HUES6 (cell line): ENCODE data around the gene APBA3.

Experiments
- H3K27ac ChIP-seq: 2 replicates; pipeline ENCODE4 v1.7.0; 2013; ENCODE audit warnings: low read depth, mild to moderate bottlenecking, low read length, inconsistent platforms
- H3K27me3 ChIP-seq: 2 replicates; pipeline ENCODE4 v1.6.1; 2013; ENCODE audit warnings: low read length; ENCODE audit not compliant: control insufficient read depth, insufficient read depth
- H3K36me3 ChIP-seq: 2 replicates; pipeline ENCODE4 v1.6.1; 2013; ENCODE audit warnings: low read length; ENCODE audit not compliant: control insufficient read depth, insufficient read depth
- H3K4me1 ChIP-seq: 2 replicates; pipeline ENCODE4 v1.6.1; 2013; ENCODE audit warnings: low read length; ENCODE audit not compliant: control insufficient read depth, insufficient read depth
- H3K4me3 ChIP-seq: 2 replicates; pipeline ENCODE4 v1.5.1; 2013; ENCODE audit warnings: low read depth, low read length
- H3K9ac ChIP-seq: one replicate; pipeline ENCODE4 v1.6.1; 2013; ENCODE audit warnings: mild to moderate bottlenecking, low read length
- H3K9me3 ChIP-seq: 2 replicates; pipeline ENCODE4 v1.6.1; 2013; ENCODE audit warnings: low read depth, low read length; ENCODE audit not compliant: control insufficient read depth, insufficient read depth

Gene APBA3

DNA sequence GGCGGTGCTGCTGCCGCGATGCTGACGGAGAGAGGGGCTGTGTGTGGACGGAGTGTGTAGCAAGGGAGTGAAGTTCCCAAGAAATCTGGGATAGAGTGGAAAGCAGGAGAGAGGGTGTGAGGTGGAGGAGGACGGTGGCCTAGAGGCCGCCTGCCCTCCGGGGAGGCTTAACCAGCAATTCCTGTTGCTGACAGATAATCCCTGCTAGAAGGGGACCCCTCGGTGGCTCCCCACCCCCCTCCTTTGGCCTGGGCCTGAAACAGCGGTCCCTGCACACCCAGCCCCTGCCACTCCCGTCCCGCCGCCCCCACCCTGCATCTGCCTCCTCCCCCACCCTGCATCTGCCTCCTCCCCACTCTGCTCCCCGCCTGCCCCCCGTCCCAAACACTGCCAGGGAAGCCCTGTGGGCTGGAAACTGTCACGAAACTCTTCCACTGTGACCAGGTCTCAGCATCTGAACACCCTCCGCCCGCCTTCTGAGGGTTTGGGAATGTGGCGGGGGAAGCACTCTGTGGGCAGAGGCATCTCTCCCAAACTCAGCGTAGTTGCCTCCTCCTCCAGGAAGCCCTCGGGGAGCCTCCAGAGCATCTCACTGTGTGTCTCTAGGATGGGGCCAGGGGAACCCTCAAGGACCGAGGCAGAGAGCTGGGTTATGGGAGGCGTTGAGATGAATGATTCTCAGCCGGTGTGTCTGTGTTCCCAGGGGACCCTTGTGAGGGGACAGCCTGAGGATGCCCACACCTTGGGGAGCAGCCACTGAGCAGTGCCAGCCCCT, 41.8 kb upstream of the APBA3 start:
- Histone ChIP-seq H3K9ac (no peak overlapping the region), H3K27me3 (peaks cover 34% of the 10 kb centered on the region), H3K36me3 (no peaks in the 10 kb centered on the region), H3K27ac (no peak overlapping the region), H3K4me1 (peaks cover 3% of the 10 kb centered on the region; the same call in 1 of the 2 replicates), H3K4me3 (no peak overlapping the region), H3K9me3 (no peaks in the 10 kb centered on the region)

GRCh38 chr19:3801412-3802096, 40.1 kb upstream of the APBA3 start:
- no peak overlapping the region for H3K27ac ChIP-seq
- peaks cover 34% of the 10 kb centered on the region for H3K27me3 ChIP-seq
- peaks cover 4% of the 10 kb centered on the region for H3K9me3 ChIP-seq
- H3K9ac ChIP-seq = no peak overlapping the region
- H3K4me3 ChIP-seq = peak overlapping the region; percentile 57
- H3K36me3 ChIP-seq = no peaks in the 10 kb centered on the region
- H3K4me1 ChIP-seq = peaks cover 3% of the 10 kb centered on the region; the same call in 1 of the 2 replicates

DNA sequence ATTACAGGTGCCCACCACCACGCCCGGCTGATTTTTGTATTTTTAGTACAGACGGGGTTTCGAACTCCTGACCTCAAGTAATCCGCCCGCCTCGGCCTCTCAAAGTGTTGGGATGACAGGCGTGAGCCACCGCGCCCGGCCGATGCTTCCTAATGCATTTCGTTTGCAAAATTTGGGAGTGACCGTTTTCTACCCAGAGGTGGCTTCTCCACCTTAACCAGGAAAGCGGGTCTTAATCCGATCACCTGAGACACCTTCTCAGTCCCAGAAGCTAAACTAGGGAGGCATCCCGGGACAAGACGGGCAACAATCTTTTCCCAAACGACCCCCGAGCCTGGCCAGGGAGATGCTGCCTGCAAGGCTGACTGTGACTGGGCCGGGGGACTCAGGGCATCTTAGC, 39.5 kb upstream of the APBA3 start:
- H3K36me3 ChIP-seq = no peaks in the 10 kb centered on the region
- peaks cover 6% of the 10 kb centered on the region for H3K9me3 ChIP-seq
- no peak overlapping the region for H3K27ac ChIP-seq
- H3K27me3 ChIP-seq = peaks cover 34% of the 10 kb centered on the region
- no peak overlapping the region for H3K9ac ChIP-seq
- peaks cover 3% of the 10 kb centered on the region; the same call in 1 of the 2 replicates for H3K4me1 ChIP-seq
- H3K4me3 ChIP-seq = peak overlapping the region; percentile 57

GRCh38 chr19:3798137-3798536, 36.6 kb upstream of the APBA3 start:
- no peak overlapping the region for H3K4me3 ChIP-seq
- H3K9me3 ChIP-seq = peaks cover 6% of the 10 kb centered on the region
- H3K9ac ChIP-seq = no peak overlapping the region
- H3K27ac ChIP-seq = no peak overlapping the region
- H3K27me3 ChIP-seq = peaks cover 34% of the 10 kb centered on the region
- H3K4me1 ChIP-seq = peaks cover 3% of the 10 kb centered on the region; the same call in 1 of the 2 replicates
- H3K36me3 ChIP-seq = no peaks in the 10 kb centered on the region

GRCh38 chr19:3796358-3796757, 34.9 kb upstream of the APBA3 start:
- Histone ChIP-seq H3K36me3 (no peaks in the 10 kb centered on the region), H3K27me3 (peaks cover 17% of the 10 kb centered on the region), H3K4me3 (no peak overlapping the region), H3K9ac (no peak overlapping the region), H3K27ac (no peak overlapping the region), H3K4me1 (peaks cover 3% of the 10 kb centered on the region; the same call in 1 of the 2 replicates), H3K9me3 (peaks cover 6% of the 10 kb centered on the region)

- Histone ChIP-seq H3K27ac (no peak overlapping the region), H3K36me3 (no peaks in the 10 kb centered on the region), H3K27me3 (peaks cover 11% of the 10 kb centered on the region; the same call in 1 of the 2 replicates), H3K4me1 (no peaks in the 10 kb centered on the region), H3K4me3 (no peak overlapping the region), H3K9ac (no peak overlapping the region), H3K9me3 (peaks cover 6% of the 10 kb centered on the region)
Measured at GRCh38 chr19:3793799-3794198, 32.3 kb upstream of the APBA3 start.

DNA sequence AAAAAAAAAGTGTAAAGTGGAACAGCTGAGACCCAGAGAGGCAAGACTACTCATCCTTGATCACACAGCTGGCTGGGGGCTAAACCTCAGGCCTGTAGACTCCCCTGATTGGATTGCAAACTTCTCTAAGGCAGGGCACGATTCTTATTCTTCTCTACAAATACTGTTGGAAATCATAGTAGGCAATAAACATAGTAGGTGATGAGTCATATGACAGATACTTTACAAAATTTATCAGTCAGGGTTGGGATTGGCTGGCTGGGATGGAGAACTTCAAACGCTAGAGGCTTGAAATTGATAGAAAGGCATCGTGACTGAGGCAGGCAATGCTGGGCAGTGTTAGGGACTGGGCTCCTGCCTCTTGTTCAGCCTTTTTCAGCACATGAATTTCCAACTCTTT, 30.6 kb upstream of the APBA3 start:
- Histone ChIP-seq H3K27ac (no peak overlapping the region), H3K9ac (no peak overlapping the region), H3K4me1 (no peaks in the 10 kb centered on the region), H3K27me3 (peaks cover 11% of the 10 kb centered on the region; the same call in 1 of the 2 replicates), H3K9me3 (peaks cover 6% of the 10 kb centered on the region), H3K4me3 (no peak overlapping the region), H3K36me3 (no peaks in the 10 kb centered on the region)

DNA sequence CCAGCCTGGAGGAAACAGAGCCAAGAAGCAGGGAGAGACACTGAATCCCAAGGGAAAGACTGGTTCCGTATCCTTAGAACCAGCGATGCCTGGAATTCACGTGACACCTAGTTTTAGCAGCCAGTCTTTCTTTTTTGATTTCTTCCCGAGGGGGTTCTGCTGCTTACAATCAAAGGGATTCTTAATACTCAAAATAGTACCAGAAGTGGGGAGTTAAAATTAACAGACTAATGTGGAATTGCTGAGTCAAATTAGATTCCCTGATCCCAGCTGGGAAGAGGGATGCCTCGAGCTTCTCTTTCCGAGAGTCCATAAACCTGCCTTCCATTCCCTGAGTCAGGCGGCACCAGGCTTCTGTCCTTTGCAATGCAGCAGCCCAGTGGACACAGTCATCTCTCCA, 29.4 kb upstream of the APBA3 start:
- Histone ChIP-seq H3K27me3 (peaks cover 21% of the 10 kb centered on the region; the same call in 1 of the 2 replicates), H3K36me3 (no peaks in the 10 kb centered on the region), H3K27ac (no peak overlapping the region), H3K4me3 (no peak overlapping the region), H3K4me1 (no peaks in the 10 kb centered on the region), H3K9ac (no peak overlapping the region), H3K9me3 (no peaks in the 10 kb centered on the region)

DNA sequence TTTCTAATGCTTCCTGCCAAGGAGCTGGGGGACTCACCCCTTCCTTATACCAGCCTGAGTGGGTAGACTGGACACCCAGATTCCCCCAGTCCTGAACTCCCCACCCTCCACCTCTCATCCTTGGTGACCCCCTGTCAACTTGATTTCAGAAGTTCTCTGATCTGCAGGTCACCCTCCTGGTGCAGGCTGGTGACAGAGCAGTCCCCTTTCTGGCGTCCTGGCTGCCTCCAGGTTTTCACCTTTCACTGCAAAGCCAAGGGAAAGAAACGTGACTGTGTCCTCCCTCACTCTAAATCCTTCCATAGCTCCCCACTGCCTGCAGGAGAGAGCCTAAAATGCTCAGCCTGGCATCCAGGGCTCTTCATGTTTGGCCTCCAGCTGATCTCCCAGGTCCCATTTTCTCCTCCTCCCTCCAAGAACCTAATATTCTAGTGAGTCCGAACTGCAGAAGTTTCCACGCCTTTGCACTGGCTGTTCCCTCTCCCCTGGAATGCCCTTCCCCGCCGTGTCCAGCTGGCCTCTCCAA, 28.8 kb upstream of the APBA3 start:
- no peak overlapping the region for H3K9ac ChIP-seq
- no peaks in the 10 kb centered on the region for H3K4me1 ChIP-seq
- peaks cover 27% of the 10 kb centered on the region for H3K27me3 ChIP-seq
- no peaks in the 10 kb centered on the region for H3K36me3 ChIP-seq
- H3K9me3 ChIP-seq = no peaks in the 10 kb centered on the region
- no peak overlapping the region for H3K4me3 ChIP-seq
- H3K27ac ChIP-seq = no peak overlapping the region

DNA sequence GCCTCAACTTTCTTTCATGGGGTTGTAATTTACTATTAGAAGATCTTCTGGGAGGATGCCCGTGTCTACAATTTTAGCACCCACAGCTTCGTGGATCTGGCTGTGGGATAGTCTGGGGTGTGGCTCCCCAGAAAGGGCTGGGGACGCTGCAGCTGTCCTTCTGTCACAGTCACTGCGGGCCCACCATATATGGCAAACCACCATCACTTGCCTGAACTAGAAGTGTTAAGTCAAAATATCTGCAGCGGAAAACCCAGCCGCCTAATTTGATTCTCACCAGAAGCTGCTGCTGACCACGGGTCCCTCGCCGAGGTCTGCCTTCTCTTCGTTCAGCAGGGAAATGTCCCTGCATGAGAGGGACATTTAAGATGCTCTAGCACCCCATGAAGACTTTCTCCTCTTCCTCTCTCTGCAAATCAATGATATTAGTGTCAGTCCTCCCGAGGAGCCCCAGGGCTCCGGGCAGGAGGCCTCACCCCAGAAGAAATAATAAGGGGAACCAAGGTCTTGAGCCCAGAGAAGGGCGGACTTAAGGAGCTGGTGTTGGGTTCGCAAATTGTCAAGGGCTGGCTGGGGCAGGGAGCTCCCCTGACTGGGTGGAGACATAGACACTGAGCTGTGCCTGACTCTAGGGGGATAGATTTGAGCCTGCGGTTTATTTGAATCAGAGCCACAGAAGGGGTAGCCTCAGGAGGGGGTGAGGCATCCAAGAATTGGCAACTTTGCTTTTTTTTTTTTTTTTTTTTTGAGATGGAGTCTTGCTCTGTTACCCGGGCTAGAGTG, 27.7 kb upstream of the APBA3 start:
- Histone ChIP-seq H3K27me3 (peaks cover 38% of the 10 kb centered on the region), H3K27ac (no peak overlapping the region), H3K9ac (no peak overlapping the region), H3K9me3 (no peaks in the 10 kb centered on the region), H3K4me1 (peaks cover 9% of the 10 kb centered on the region; the same call in 1 of the 2 replicates), H3K36me3 (no peaks in the 10 kb centered on the region), H3K4me3 (no peak overlapping the region)
